GM12892 (cell line): ENCODE results near the gene ST8SIA5.

Experiments
- POLR2A ChIP-seq: IDR thresholded peaks from 2 replicates; pipeline ENCODE4 v1.6.1; 2011; ENCODE audit warnings: low read depth, low read length, control low read depth
- POLR2AphosphoS5 ChIP-seq: IDR thresholded peaks from 2 replicates; pipeline ENCODE4 v1.6.1; 2011; ENCODE audit warnings: low read depth, low read length, control low read depth
- TAF1 ChIP-seq: IDR thresholded peaks from 2 replicates; pipeline ENCODE4 v1.6.1; 2011; ENCODE audit warnings: low read depth, mild to moderate bottlenecking, control low read depth, low read length, borderline replicate concordance

DNA sequence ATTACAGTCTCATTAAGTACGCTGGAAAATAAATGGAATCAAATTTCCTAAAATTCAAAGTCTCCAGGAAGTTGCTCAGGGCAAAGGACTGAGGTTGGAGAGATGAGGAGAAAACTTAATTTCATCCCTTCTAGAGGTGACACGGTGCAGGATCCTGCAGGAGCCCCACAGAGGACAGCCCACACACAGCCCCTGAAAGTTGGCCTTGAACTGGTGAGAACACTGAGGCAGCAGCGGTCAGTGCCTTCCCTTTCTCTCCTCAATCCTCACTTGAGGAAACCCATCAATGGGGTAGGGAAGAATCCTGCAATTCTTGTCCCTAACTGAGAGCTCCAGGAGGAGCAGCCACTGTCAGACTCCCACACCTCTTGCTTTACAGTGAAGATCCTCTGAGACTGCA, 137.3 kb downstream of the ST8SIA5 start:
- TF ChIP-seq POLR2AphosphoS5, result no peak
- no peak for TF ChIP-seq TAF1
- TF ChIP-seq POLR2A, result no peak
